WERI-Rb-1 (cell line): Measurements from ENCODE around the gene NDST1.

Source experiments
- DNase-seq: peaks from one replicate; pipeline ENCODE4 v3.0.0-alpha.2; 2020
- H3K27ac ChIP-seq: fragments of 250-450 bp; sonication (Bioruptor Pico); 2 replicates; pipeline ENCODE4 v1.5.1; 2020; ENCODE audit warnings: mild to moderate bottlenecking, moderate library complexity
- H3K27me3 ChIP-seq: fragments of 250-450 bp; sonication (Bioruptor Pico); 2 replicates; pipeline ENCODE4 v1.5.1; 2021; ENCODE audit warnings: mild to moderate bottlenecking, low read depth, moderate library complexity; ENCODE audit not compliant: insufficient read depth, severe bottlenecking
- H3K36me3 ChIP-seq: fragments of 250-450 bp; sonication (Bioruptor Pico); 2 replicates; pipeline ENCODE4 v1.5.1; 2020; ENCODE audit warnings: mild to moderate bottlenecking, moderate library complexity
- H3K4me3 ChIP-seq: 2 replicates; pipeline ENCODE4 v1.5.1; 2011; ENCODE audit warnings: low read depth, mild to moderate bottlenecking, control low read depth, low read length
- H3K9me3 ChIP-seq: fragments of 250-450 bp; sonication (Bioruptor Pico); 2 replicates; pipeline ENCODE4 v1.5.1; 2021; ENCODE audit warnings: mild to moderate bottlenecking, moderate library complexity; ENCODE audit not compliant: severe bottlenecking
- CTCF ChIP-seq: IDR thresholded peaks from 2 replicates; pipeline ENCODE4 v1.5.1; 2011; ENCODE audit warnings: low read depth, mild to moderate bottlenecking, control low read depth, inconsistent platforms, low read length

Gene NDST1

DNA sequence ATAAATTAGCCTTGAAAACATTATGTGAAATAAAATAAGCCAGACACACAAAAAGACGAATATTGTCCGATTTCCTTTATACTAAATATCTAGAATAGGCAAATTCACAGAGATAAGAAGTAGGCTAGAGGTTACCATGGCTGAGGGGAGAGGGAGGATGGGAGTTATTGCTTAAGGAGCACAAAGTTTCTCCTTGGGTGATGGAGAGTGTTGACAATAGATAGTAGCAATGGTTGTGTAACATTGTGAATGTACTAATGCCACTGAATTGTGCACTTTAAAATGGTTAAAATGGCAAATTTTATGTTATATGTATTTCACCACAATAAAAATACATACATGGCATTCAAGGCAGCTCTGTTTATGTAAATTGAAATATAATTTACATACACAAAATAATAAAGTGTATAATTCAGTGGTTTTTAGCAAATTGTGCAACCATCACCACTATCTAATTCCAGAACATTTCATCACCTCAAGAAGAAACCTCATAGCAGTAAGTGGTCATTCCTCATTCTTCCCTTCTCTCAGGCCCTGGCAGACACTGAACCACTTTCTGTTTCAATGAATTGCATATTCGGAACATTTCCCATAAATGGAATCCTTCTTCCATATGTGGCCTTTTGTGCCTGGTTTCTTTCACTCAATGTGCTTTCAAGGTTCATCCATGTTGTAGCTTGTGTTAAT, 59.2 kb downstream of the NDST1 start:
- Histone ChIP-seq H3K9me3 (peaks cover 4% of the 10 kb centered on the region), H3K4me3 (no peak overlapping the region), H3K27me3 (no peaks in the 10 kb centered on the region), H3K27ac (no peak overlapping the region), H3K36me3 (no peaks in the 10 kb centered on the region)
- DNase-seq, result no peak
- no peak for TF ChIP-seq CTCF

DNA sequence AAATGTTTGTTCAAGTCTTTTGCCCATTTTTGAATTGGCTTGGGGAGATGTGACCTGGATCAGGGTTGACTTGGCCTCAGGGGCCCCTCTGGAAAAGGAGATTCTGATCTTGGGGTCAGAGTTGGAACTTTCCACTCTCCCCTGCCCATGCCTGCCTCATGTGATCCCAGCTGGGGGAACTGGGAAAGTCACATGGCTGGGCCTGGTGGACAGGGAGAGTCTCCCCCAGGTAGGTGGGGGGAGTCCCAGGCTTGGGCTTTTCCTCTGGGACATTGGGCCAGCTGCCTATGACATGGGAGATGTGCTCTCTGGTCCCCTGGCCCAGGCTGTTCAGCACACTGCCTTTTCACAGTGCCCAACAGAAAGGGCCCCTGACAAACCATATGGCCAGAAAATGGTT, 60.7 kb downstream of the NDST1 start:
- H3K4me3 ChIP-seq, result no peak overlapping the region
- no peaks in the 10 kb centered on the region for H3K9me3 ChIP-seq
- TF ChIP-seq CTCF, result no peak
- no peaks in the 10 kb centered on the region for H3K36me3 ChIP-seq
- no peaks in the 10 kb centered on the region for H3K27me3 ChIP-seq
- no peak overlapping the region for H3K27ac ChIP-seq
- DNase-seq, result no peak

DNA sequence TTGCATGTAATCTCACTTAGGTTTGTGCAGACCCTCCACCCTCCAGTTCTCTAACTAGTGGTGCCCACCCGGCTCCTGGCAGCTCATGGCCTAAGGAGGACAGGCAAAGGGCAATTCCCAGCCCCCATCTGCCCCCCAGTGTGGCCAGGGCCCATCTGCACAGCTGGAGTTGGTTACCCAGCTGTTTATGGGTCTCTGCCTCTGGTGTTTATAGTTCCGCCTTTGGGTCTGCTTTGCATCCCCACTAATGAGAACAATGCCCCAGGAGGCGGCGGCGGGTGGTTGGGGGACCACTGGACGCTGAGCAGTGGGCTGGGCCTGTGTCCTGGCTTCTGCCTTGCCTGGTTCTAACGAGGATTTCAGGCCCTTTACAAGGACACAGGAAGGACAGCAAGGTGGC, 62.4 kb downstream of the NDST1 start:
- no peaks in the 10 kb centered on the region for H3K36me3 ChIP-seq

GRCh38 chr5:150571836-150572235, 63.9 kb downstream of the NDST1 start:
- H3K27ac ChIP-seq, result no peak overlapping the region
- H3K4me3 ChIP-seq, result no peak overlapping the region
- no peaks in the 10 kb centered on the region for H3K36me3 ChIP-seq
- H3K9me3 ChIP-seq, result no peaks in the 10 kb centered on the region
- no peak for DNase-seq
- H3K27me3 ChIP-seq, result no peaks in the 10 kb centered on the region
- no peak for TF ChIP-seq CTCF

More for the DNA sequence above, 62.4 kb downstream of the NDST1 start:
- no peaks in the 10 kb centered on the region for H3K9me3 ChIP-seq
- no peak overlapping the region for H3K27ac ChIP-seq
- TF ChIP-seq CTCF, result no peak
- H3K27me3 ChIP-seq, result no peaks in the 10 kb centered on the region
- no peak overlapping the region for H3K4me3 ChIP-seq
- DNase-seq, result no peak

DNA sequence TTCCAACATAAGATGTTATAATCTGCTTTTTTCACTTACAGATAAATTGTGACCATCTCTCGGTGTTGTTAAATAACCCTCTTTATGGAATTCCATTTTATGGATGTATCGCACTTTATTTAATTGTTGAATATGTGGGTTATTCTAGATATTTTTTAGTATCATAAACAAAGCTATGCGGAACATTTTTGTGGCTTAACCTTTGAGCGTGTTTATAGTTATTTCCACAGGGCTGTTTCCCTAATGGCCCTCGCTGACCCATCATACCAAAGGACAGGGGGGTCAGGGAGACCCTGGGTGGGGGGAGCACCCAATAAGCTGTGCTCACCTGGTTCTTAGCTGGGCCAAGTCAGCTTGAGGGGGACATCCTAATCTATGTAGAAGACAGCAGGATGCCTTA, 65.3 kb downstream of the NDST1 start:
- H3K4me3 ChIP-seq, result no peak overlapping the region
- H3K36me3 ChIP-seq, result no peaks in the 10 kb centered on the region
- H3K27ac ChIP-seq, result no peak overlapping the region
- no peaks in the 10 kb centered on the region for H3K9me3 ChIP-seq
- TF ChIP-seq CTCF, result no peak
- DNase-seq, result no peak
- H3K27me3 ChIP-seq, result no peaks in the 10 kb centered on the region
